Cortex of kidney (tissue), 1 donor: Measurements from ENCODE around the gene PKIB.
"Not testable (repeated sequence)": the region's sequence is repeated elsewhere in the genome, so short reads cannot be mapped to it uniquely, and the experiment has no call there.

ENCODE experiments used
- DNase-seq: peaks from one replicate; lab custom pipeline; 2025; lab: John Stamatoyannopoulos, UW

Gene PKIB

GRCh38 chr6:122609881-122610689 lies at the start of gene PKIB:
TSS of gene PKIB (plus strand) at chr6:122610405. CDS start at chr6:122717795, 107,390 bp downstream.
- peak; percentile 19 for DNase-seq

- DNase-seq = no peak
Observed at GRCh38 chr6:122563364-122564052, 46.7 kb upstream of the PKIB start.

- no peak for DNase-seq
Observed at GRCh38 chr6:122564230-122564629, 46.0 kb upstream of the PKIB start.

- DNase-seq = no peak
Observed at GRCh38 chr6:122565708-122566107, 44.5 kb upstream of the PKIB start.

GRCh38 chr6:122567034-122567433 lies 43.2 kb upstream of the PKIB start:
- no peak for DNase-seq

- no peak for DNase-seq
Observed at GRCh38 chr6:122568350-122568749, 41.9 kb upstream of the PKIB start.

GRCh38 chr6:122568797-122569221 lies 41.4 kb upstream of the PKIB start:
- no peak for DNase-seq

- no peak for DNase-seq
Observed at GRCh38 chr6:122569230-122569771, 40.9 kb upstream of the PKIB start.

GRCh38 chr6:122571888-122572287 lies 38.3 kb upstream of the PKIB start:
- no peak for DNase-seq

GRCh38 chr6:122576888-122577287 lies 33.3 kb upstream of the PKIB start:
- DNase-seq = no peak

GRCh38 chr6:122578961-122579360 lies 31.2 kb upstream of the PKIB start:
- DNase-seq = no peak

GRCh38 chr6:122580737-122581136 lies 29.5 kb upstream of the PKIB start:
- no peak for DNase-seq

- DNase-seq = no peak
Observed at GRCh38 chr6:122589115-122589514, 21.1 kb upstream of the PKIB start.

- DNase-seq = not testable (repeated sequence)
Observed at GRCh38 chr6:122598295-122598694, 11.9 kb upstream of the PKIB start.

GRCh38 chr6:122604676-122605075 lies 5.5 kb upstream of the PKIB start:
- DNase-seq = no peak

GRCh38 chr6:122610690-122611455 lies 668 bp downstream of the PKIB start:
- DNase-seq = no peak

- DNase-seq = no peak
Observed at GRCh38 chr6:122612838-122613237, 2.6 kb downstream of the PKIB start.

GRCh38 chr6:122614303-122614702 lies 4.1 kb downstream of the PKIB start:
- DNase-seq = no peak

- DNase-seq = no peak
Observed at GRCh38 chr6:122615409-122615808, 5.2 kb downstream of the PKIB start.

- DNase-seq = no peak
Observed at GRCh38 chr6:122616877-122617276, 6.7 kb downstream of the PKIB start.

GRCh38 chr6:122619309-122619708 lies 9.1 kb downstream of the PKIB start:
- DNase-seq = no peak

- DNase-seq = no peak
Observed at GRCh38 chr6:122620428-122620827, 10.2 kb downstream of the PKIB start.
